NB4 (cell line): ENCODE results near the gene AUTS2.

Experiments
- CTCF ChIP-seq: IDR thresholded peaks from one replicate; pipeline ENCODE4 v1.5.1; 2012; ENCODE audit warnings: low read depth, low read length
- POLR2A ChIP-seq: IDR thresholded peaks from 2 replicates; pipeline ENCODE4 v1.6.1; 2011; ENCODE audit warnings: mild to moderate bottlenecking; ENCODE audit not compliant: insufficient read length; ENCODE audit errors: extremely low read depth

GRCh38 chr7:70674571-70675010 lies 1076.3 kb downstream of the AUTS2 start:
- no peak for TF ChIP-seq CTCF
- TF ChIP-seq POLR2A = no peak
